ENCODE measurements around the gene FRY.

DNA sequence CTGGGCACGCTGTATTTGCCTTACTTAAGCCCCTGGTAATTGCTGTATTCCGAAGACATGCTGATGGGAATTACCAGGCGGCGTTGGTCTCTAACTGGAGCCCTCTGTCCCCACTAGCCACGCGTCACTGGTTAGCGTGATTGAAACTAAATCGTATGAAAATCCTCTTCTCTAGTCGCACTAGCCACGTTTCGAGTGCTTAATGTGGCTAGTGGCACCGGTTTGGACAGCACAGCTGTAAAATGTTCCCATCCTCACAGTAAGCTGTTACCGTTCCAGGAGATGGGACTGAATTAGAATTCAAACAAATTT is 284.4 kb downstream of the FRY start:
- TF ChIP-seq, protein P1, sequence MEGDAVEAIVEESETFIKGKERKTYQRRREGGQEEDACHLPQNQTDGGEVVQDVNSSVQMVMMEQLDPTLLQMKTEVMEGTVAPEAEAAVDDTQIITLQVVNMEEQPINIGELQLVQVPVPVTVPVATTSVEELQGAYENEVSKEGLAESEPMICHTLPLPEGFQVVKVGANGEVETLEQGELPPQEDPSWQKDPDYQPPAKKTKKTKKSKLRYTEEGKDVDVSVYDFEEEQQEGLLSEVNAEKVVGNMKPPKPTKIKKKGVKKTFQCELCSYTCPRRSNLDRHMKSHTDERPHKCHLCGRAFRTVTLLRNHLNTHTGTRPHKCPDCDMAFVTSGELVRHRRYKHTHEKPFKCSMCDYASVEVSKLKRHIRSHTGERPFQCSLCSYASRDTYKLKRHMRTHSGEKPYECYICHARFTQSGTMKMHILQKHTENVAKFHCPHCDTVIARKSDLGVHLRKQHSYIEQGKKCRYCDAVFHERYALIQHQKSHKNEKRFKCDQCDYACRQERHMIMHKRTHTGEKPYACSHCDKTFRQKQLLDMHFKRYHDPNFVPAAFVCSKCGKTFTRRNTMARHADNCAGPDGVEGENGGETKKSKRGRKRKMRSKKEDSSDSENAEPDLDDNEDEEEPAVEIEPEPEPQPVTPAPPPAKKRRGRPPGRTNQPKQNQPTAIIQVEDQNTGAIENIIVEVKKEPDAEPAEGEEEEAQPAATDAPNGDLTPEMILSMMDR (IDR thresholded peaks at IDR 0.05), result no peak
- no peak for TF ChIP-seq POLR2A (IDR thresholded peaks at IDR 0.05)
- TF ChIP-seq POLR2AphosphoS5 (IDR thresholded peaks at IDR 0.05), result no peak
